Measurements from ENCODE around the gene OR6J1. TPM values are rescaled to one million over a fixed set of nuclear protein-coding genes. Genes with fewer than 3 reads are reported as not detected.

Gene OR6J1
- total and polyA plus RNA-seq, 10 of the 15 experiments (the other 5 are each of a cell fraction or from before 2014, with no cell fraction given): not detected

- TF ChIP-seq USF1 (IDR thresholded peaks at IDR 0.05; ENCODE audit: borderline replicate concordance, extremely low read length, insufficient read depth, low read depth, low read length): peak; percentile 72
- no peak for TF ChIP-seq ETV6 (conservative IDR thresholded peaks at IDR 0.05 in 1 of 2, IDR thresholded peaks at IDR 0.05 in 1 of 2; ENCODE audit: borderline replicate concordance in 1 of 2, low read depth in 1 of 2)
- peak; percentile 58 to 76; a peak in 3 of 4 replicates for TF ChIP-seq BHLHE40 (IDR thresholded peaks at IDR 0.05; ENCODE audit: borderline replicate concordance in 1 of 2, low read depth in 2 of 2, low read length in 1 of 2)
- TF ChIP-seq RELA (IDR thresholded peaks at IDR 0.05; ENCODE audit: borderline replicate concordance, partially characterized antibody): peak; percentile 74
- peak; percentile 90 for TF ChIP-seq PKNOX1 (IDR thresholded peaks at IDR 0.05)
- peak; percentile 42; the same call in 1 of the 2 replicates for TF ChIP-seq GATAD2B (conservative IDR thresholded peaks at IDR 0.05; ENCODE audit: low read depth)
- peak; percentile 39 for TF ChIP-seq MEF2B (IDR thresholded peaks at IDR 0.05; ENCODE audit: partially characterized antibody, poor library complexity, severe bottlenecking)
- TF ChIP-seq MXI1 (IDR thresholded peaks at IDR 0.05; ENCODE audit: low read depth, low read length): peak; percentile 94
- TF ChIP-seq IRF4 (IDR thresholded peaks at IDR 0.05; ENCODE audit: low read depth, low read length): no peak
- peak; percentile 83 for TF ChIP-seq NKRF (conservative IDR thresholded peaks at IDR 0.05)
- peak; percentile 16 for TF ChIP-seq E4F1 (IDR thresholded peaks at IDR 0.05; ENCODE audit: borderline replicate concordance, partially characterized antibody)
- peak; percentile 87; the same call in 1 of the 2 replicates for TF ChIP-seq SMAD5 (IDR thresholded peaks at IDR 0.05; ENCODE audit: low read depth)
- TF ChIP-seq TCF7 (IDR thresholded peaks at IDR 0.05; ENCODE audit: borderline replicate concordance): no peak
- no peak for TF ChIP-seq MYB (IDR thresholded peaks at IDR 0.05; ENCODE audit: borderline replicate concordance, low read depth, low read length)
- no peak for TF ChIP-seq DPF2 (IDR thresholded peaks at IDR 0.05)
- no peak for TF ChIP-seq IRF3 (IDR thresholded peaks at IDR 0.05)
- TF ChIP-seq IKZF1 (conservative IDR thresholded peaks at IDR 0.05): peak; percentile 98
- 0 out of 2 replicates have a peak, but pooled peaks have one; percentile 20 for TF ChIP-seq RAD51 (IDR thresholded peaks at IDR 0.05)
Measured at GRCh38 chr14:22589096-22589839, 54.9 kb downstream of the OR6J1 start, which contains the start of gene DAD1 (continued).
